CD8-positive, alpha-beta memory T cell (primary cell): ENCODE results near the gene MAP3K7CL. TPM values are rescaled to one million over a fixed set of nuclear protein-coding genes. Genes with fewer than 3 reads are reported as not detected.

Source experiments
- CTCF ChIA-PET: fragments of 350-600 bp; sonication (Branson Sonifier 250); formaldehyde crosslinking; loops from one replicate; lab custom pipeline; 2021; ENCODE audit warnings: antibody characterized with exemption; lab: Charles Lee
- POLR2A ChIA-PET: fragments of 350-600 bp; sonication (Branson Sonifier 250); formaldehyde crosslinking; loops from one replicate; lab custom pipeline; 2021; ENCODE audit warnings: antibody characterized with exemption; lab: Charles Lee
- DNase-seq, 5 donors: peaks; one replicate each; pipeline versions ENCODE4 v3.0.0 to v3.0.0-alpha.2; 2020 to 2022; ENCODE audit warnings: mixed read lengths in 1 of 5
- H3K27ac ChIP-seq: one replicate; pipeline ENCODE4 v1.7.0; 2013; ENCODE audit warnings: low read depth, mild to moderate bottlenecking, low read length, moderate library complexity
- H3K27me3 ChIP-seq: 2 replicates; pipeline ENCODE4 v1.7.0; 2013; ENCODE audit warnings: low read length, mild to moderate bottlenecking; ENCODE audit not compliant: insufficient read depth, poor library complexity, severe bottlenecking
- H3K36me3 ChIP-seq: 2 replicates; pipeline ENCODE4 v1.7.0; 2013; ENCODE audit warnings: mild to moderate bottlenecking, low read length, moderate library complexity; ENCODE audit not compliant: insufficient read depth
- H3K4me1 ChIP-seq: 2 replicates; pipeline ENCODE4 v1.7.0; 2013; ENCODE audit warnings: mild to moderate bottlenecking, low read length, moderate library complexity; ENCODE audit not compliant: insufficient read depth
- H3K4me3 ChIP-seq: 2 replicates; pipeline ENCODE4 v1.7.0; 2013; ENCODE audit warnings: mild to moderate bottlenecking, low read length
- H3K9me3 ChIP-seq: 2 replicates; pipeline ENCODE4 v1.7.0; 2013; ENCODE audit warnings: mild to moderate bottlenecking, low read length
- H3K27ac Mint-ChIP-seq, 8 donors: one replicate each; pipeline ENCODE4 v1.8.0; 2020 to 2021; ENCODE audit warnings: mixed read lengths in 8 of 8, mild to moderate bottlenecking in 6 of 8, inconsistent platforms in 3 of 8, moderate library complexity in 3 of 8
- H3K27me3 Mint-ChIP-seq, 2 donors: one replicate each; pipeline ENCODE4 v1.8.0; 2020 to 2021; ENCODE audit warnings: mixed read lengths in 2 of 2, mild to moderate bottlenecking in 1 of 2, moderate library complexity in 1 of 2
- H3K36me3 Mint-ChIP-seq, 3 donors: one replicate each; pipeline ENCODE4 v1.8.0; 2020 to 2021; ENCODE audit warnings: mixed read lengths in 3 of 3, inconsistent platforms in 1 of 3, mild to moderate bottlenecking in 1 of 3
- H3K4me1 Mint-ChIP-seq, 3 donors: one replicate each; pipeline ENCODE4 v1.8.0; 2020 to 2021; ENCODE audit warnings: mixed read lengths in 3 of 3, inconsistent platforms in 1 of 3, mild to moderate bottlenecking in 1 of 3
- H3K4me3 Mint-ChIP-seq, 7 donors: one replicate each; pipeline ENCODE4 v1.8.0; 2020 to 2021; ENCODE audit warnings: mixed read lengths in 7 of 7, mild to moderate bottlenecking in 6 of 7, moderate library complexity in 4 of 7, inconsistent platforms in 2 of 7
- H3K9me3 Mint-ChIP-seq, 5 donors: one replicate each; pipeline ENCODE4 v1.8.0; 2020 to 2022; ENCODE audit warnings: mixed read lengths in 5 of 5, mild to moderate bottlenecking in 3 of 5, moderate library complexity in 2 of 5, inconsistent platforms in 1 of 5
- polyA plus RNA-seq: library from polyadenylated mRNA; unstranded; fragments of 300-500 nt; fragmentation: Illumina TruSeq; gene quantifications from one replicate; pipeline ENCODE4 v1.2.3, GENCODE V29; 2021
- total RNA-seq, 2 experiments: library from RNA; stranded (reverse); gene quantifications; one replicate each; pipeline ENCODE4 v1.2.3, GENCODE V29; 2021

Gene MAP3K7CL
- total and polyA plus RNA-seq, 3 experiments from 2014 or later: 4.2 to 6.0 (median 4.6) TPM

DNA sequence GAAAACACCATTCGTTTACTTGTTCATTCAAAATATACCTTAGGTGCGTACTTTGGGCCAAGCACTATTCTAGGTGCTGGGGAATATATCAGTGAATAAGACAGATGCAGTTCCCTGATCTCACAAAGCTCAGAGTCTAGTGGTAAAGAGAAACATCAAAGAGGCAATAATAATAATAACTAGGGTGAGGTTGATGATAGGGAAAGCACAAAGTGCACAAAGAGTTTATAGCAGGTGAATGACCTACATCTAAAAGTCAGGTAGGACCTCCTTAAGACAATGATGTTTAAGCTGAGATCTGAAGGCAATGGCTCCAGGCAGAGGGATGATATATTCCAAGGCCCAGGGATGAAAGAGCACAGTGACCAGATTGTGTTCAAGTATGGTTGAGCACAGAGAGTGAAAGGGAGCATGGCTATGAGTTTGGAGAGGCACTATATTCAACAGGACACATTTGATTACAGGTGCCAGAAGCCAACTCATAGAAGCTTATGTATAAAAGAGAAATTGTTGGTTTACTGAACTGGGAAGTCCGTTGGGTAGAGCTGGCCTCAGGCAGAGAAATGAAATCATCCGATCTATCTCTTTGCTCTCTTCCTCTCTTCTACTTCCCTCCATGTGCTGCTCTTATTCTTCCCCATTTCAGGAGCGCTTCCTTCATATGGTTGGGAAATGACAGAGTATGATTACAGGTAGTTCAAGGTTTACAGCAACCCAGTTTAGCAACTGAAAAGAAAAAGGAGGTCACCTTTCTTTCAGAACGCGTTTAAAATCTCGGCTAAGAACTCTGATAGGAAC is 34.0 kb upstream of the MAP3K7CL start:
- ChIA-PET CTCF (interaction anchor here (2.4 kb wide), 1 partner anchor 276 kb away, joined by 7 read pairs; no protein-coding TSS in a partner anchor), POLR2A (no interaction called here)
- H3K27ac ChIP-seq: no peak overlapping the region
- H3K27me3 ChIP-seq: no peaks in the 10 kb centered on the region
- no peaks in the 10 kb centered on the region for H3K9me3 ChIP-seq
- H3K27me3 Mint-ChIP-seq: no peaks in the 10 kb centered on the region
- H3K36me3 ChIP-seq: no peaks in the 10 kb centered on the region
- no peaks in the 10 kb centered on the region for H3K4me1 ChIP-seq
- H3K36me3 Mint-ChIP-seq: peaks cover 0 to 55% (median 13%) of the 10 kb centered on the region in 3 donors
- H3K27ac Mint-ChIP-seq: no peak overlapping the region
- H3K4me3 Mint-ChIP-seq: no peak overlapping the region
- H3K9me3 Mint-ChIP-seq: no peaks in the 10 kb centered on the region
- H3K4me3 ChIP-seq: no peak overlapping the region
- no peak for DNase-seq
- H3K4me1 Mint-ChIP-seq: no peaks in the 10 kb centered on the region

- Histone ChIP-seq H3K36me3 (no peaks in the 10 kb centered on the region), H3K27me3 (no peaks in the 10 kb centered on the region), H3K9me3 (no peaks in the 10 kb centered on the region), H3K4me3 (no peak overlapping the region), H3K4me1 (no peaks in the 10 kb centered on the region), H3K27ac (no peak overlapping the region)
- Mint-ChIP-seq H3K4me3 (no peak overlapping the region), H3K27me3 (peaks cover 0 to 3% of the 10 kb centered on the region in 2 donors), H3K4me1 (no peaks in the 10 kb centered on the region), H3K9me3 (no peaks in the 10 kb centered on the region), H3K27ac (no peak overlapping the region), H3K36me3 (peaks cover 0 to 55% (median 18%) of the 10 kb centered on the region in 3 donors)
- CTCF ChIA-PET: interaction anchor here (0.5 to 1.6 kb wide), 3 partner anchors 8 to 78 kb away, joined by 3 to 5 read pairs (median 3); no protein-coding TSS in a partner anchor
- POLR2A ChIA-PET: no interaction called here
- DNase-seq: no peak
Observed at GRCh38 chr21:29098156-29098555, 32.3 kb upstream of the MAP3K7CL start.

- H3K4me1 Mint-ChIP-seq: no peaks in the 10 kb centered on the region
- peaks cover 0 to 5% of the 10 kb centered on the region in 2 donors for H3K27me3 Mint-ChIP-seq
- peaks cover 0 to 51% (median 14%) of the 10 kb centered on the region in 3 donors for H3K36me3 Mint-ChIP-seq
- no peak overlapping the region for H3K27ac ChIP-seq
- no peaks in the 10 kb centered on the region for H3K9me3 Mint-ChIP-seq
- H3K9me3 ChIP-seq: no peaks in the 10 kb centered on the region
- no peaks in the 10 kb centered on the region for H3K36me3 ChIP-seq
- no peaks in the 10 kb centered on the region for H3K4me1 ChIP-seq
- no peak overlapping the region for H3K4me3 ChIP-seq
- no peak overlapping the region for H3K4me3 Mint-ChIP-seq
- POLR2A ChIA-PET: no interaction called here
- H3K27ac Mint-ChIP-seq: peak overlapping the region in 1 of 8 donors; percentile 6
- DNase-seq: no peak
- CTCF ChIA-PET: interaction anchor here (1.1 kb wide), 1 partner anchor 269 kb away, joined by 4 read pairs; no protein-coding TSS in a partner anchor
- no peaks in the 10 kb centered on the region for H3K27me3 ChIP-seq
Observed at GRCh38 chr21:29102791-29103257, 27.6 kb upstream of the MAP3K7CL start.

DNA sequence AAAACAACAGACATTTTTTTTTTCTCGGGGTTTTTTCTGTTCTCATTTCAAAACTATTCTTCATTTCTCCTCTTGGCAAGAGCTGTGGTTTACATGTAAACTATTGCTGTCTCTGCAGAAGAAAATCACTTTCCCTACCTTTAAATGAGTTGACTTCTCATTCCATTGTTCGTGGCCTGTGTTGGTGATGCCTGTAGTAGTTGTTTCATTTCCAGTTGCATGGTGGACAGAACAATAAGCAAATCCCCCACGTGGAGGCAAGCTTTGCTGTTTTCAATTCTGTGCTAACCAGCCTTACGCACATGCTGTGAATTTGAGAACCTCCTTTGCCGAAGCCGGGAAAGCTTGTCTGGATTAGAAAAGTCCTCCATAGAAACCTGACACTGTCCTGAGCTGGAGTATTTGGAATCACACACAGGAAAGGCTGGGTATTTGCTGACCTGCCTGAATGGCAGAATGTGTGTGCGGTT is 26.2 kb upstream of the MAP3K7CL start:
- Mint-ChIP-seq H3K27ac (no peak overlapping the region), H3K9me3 (no peaks in the 10 kb centered on the region), H3K4me3 (no peak overlapping the region), H3K27me3 (peaks cover 0 to 5% of the 10 kb centered on the region in 2 donors), H3K4me1 (no peaks in the 10 kb centered on the region), H3K36me3 (peaks cover 0 to 45% (median 11%) of the 10 kb centered on the region in 3 donors)
- Histone ChIP-seq H3K27me3 (no peaks in the 10 kb centered on the region), H3K27ac (no peak overlapping the region), H3K36me3 (no peaks in the 10 kb centered on the region), H3K4me1 (no peaks in the 10 kb centered on the region), H3K9me3 (no peaks in the 10 kb centered on the region), H3K4me3 (no peak overlapping the region)
- ChIA-PET CTCF (no interaction called here), POLR2A (no interaction called here)
- DNase-seq: no peak

DNA sequence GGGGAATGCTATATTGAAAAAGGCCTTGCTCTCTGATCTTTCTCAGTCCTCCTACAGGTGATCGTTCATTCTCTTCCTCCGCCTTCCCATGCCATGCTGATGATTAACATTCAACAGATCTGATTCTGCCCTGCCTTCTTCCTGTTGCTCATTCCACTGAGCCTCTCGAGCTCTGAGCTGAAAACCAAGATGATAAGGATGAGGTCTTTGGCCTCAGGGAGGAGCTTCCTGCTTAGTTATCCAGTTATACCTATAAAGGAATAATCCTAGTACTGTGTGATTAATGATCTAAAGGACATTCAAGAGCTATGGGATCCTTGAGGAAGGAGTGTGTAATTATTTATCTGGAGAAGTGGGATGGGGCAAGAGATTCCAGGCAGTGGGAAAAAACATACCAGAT is 25.2 kb upstream of the MAP3K7CL start:
- Mint-ChIP-seq H3K27me3 (peaks cover 0 to 5% of the 10 kb centered on the region in 2 donors), H3K9me3 (no peaks in the 10 kb centered on the region), H3K27ac (no peak overlapping the region), H3K4me3 (no peak overlapping the region), H3K4me1 (no peaks in the 10 kb centered on the region), H3K36me3 (peaks cover 0 to 46% (median 12%) of the 10 kb centered on the region in 3 donors)
- Histone ChIP-seq H3K36me3 (no peaks in the 10 kb centered on the region), H3K27me3 (no peaks in the 10 kb centered on the region), H3K4me3 (no peak overlapping the region), H3K9me3 (no peaks in the 10 kb centered on the region), H3K4me1 (no peaks in the 10 kb centered on the region), H3K27ac (no peak overlapping the region)
- DNase-seq: no peak
- ChIA-PET CTCF (interaction anchor here (1.2 kb wide), 1 partner anchor 17 kb away, joined by 3 read pairs; no protein-coding TSS in a partner anchor), POLR2A (no interaction called here)

DNA sequence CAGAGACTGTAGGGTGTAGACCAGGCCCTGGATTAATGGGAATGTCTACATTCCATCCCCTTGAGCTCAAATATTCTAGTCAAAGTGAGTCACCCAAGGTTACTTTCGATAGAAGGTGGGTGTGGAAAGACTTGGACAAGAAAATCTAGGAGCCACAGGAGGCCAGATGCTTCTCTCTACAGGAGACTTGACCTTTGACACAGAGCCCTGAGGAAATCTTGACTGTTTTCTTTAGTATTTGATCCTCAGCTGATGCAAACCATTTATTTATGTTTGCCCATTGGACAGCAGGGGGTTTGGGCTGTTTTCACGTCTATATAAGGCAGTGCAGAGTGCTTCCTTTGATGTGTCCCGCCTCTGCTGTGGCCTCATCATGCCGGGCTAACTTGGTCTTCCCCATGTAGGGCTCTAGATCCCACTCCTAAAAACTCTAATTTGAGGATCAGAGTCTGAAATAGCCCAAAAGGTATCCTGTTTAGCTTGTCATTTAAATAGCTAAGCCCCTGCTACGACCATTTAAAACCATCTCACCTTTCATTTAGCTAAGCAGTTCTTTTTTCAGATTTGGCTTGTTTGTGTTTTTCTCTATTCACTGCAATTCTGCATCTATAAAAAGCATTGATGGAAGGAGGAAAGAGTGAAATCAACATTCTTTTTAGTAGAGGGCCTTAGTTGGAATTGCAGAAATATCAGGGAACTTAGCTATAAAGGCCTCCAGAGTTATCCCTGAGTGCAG is 15.5 kb upstream of the MAP3K7CL start:
- Mint-ChIP-seq H3K9me3 (peaks cover 0 to 2% (median 0%) of the 10 kb centered on the region in 5 donors), H3K4me3 (no peak overlapping the region), H3K27ac (peak overlapping the region in 1 of 8 donors; percentile 32), H3K27me3 (peaks cover 0 to 2% of the 10 kb centered on the region in 2 donors), H3K36me3 (peaks cover 0 to 16% (median 6%) of the 10 kb centered on the region in 3 donors), H3K4me1 (no peaks in the 10 kb centered on the region)
- Histone ChIP-seq H3K4me3 (no peak overlapping the region), H3K27me3 (no peaks in the 10 kb centered on the region), H3K4me1 (no peaks in the 10 kb centered on the region), H3K27ac (no peak overlapping the region), H3K36me3 (no peaks in the 10 kb centered on the region), H3K9me3 (no peaks in the 10 kb centered on the region)
- DNase-seq: no peak
- ChIA-PET CTCF (no interaction called here), POLR2A (no interaction called here)

DNA sequence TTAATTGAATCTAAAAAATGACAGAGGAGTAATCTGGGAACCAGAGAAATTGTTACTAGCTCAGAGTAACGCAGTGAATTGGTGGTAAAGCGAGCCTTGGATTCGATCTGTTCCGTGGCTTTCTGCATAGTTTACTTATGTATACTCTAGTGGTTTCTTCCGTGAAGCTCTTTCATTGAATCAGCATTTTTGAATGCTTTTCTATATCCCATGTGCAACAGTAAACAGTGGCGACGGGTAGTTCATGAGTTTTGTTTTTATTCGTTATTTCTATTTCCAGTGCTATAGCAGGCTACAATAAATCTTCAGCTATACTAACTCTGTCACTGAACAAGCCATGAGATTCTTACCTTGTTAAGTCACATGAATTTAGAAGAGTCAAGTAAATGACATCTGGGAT is 14.5 kb upstream of the MAP3K7CL start:
- Histone ChIP-seq H3K9me3 (no peaks in the 10 kb centered on the region), H3K36me3 (no peaks in the 10 kb centered on the region), H3K4me3 (no peak overlapping the region), H3K27me3 (no peaks in the 10 kb centered on the region), H3K4me1 (no peaks in the 10 kb centered on the region), H3K27ac (no peak overlapping the region)
- ChIA-PET POLR2A (no interaction called here), CTCF (no interaction called here)
- no peak overlapping the region for H3K4me3 Mint-ChIP-seq
- no peak overlapping the region for H3K27ac Mint-ChIP-seq
- H3K9me3 Mint-ChIP-seq: peaks cover 0 to 2% (median 0%) of the 10 kb centered on the region in 5 donors
- H3K36me3 Mint-ChIP-seq: peaks cover 0 to 9% (median 3%) of the 10 kb centered on the region in 3 donors
- no peak for DNase-seq
- peaks cover 0 to 1% of the 10 kb centered on the region in 2 donors for H3K27me3 Mint-ChIP-seq
- H3K4me1 Mint-ChIP-seq: no peaks in the 10 kb centered on the region
